ENCODE data around the gene APOLD1.
A peak's percentile ranks its signal among the peaks of the same experiment; 100 is the strongest.

Gene APOLD1

GRCh38 chr12:12807970-12808702 lies 22.7 kb downstream of the APOLD1 start:
- DNase-seq (ENCODE audit: low read depth) = no peak
- H3K4me3 ChIP-seq (ENCODE audit: low read depth, low read length) = peak overlapping the region; percentile 20; the same call in 1 of the 2 replicates
- TF ChIP-seq, protein P1, sequence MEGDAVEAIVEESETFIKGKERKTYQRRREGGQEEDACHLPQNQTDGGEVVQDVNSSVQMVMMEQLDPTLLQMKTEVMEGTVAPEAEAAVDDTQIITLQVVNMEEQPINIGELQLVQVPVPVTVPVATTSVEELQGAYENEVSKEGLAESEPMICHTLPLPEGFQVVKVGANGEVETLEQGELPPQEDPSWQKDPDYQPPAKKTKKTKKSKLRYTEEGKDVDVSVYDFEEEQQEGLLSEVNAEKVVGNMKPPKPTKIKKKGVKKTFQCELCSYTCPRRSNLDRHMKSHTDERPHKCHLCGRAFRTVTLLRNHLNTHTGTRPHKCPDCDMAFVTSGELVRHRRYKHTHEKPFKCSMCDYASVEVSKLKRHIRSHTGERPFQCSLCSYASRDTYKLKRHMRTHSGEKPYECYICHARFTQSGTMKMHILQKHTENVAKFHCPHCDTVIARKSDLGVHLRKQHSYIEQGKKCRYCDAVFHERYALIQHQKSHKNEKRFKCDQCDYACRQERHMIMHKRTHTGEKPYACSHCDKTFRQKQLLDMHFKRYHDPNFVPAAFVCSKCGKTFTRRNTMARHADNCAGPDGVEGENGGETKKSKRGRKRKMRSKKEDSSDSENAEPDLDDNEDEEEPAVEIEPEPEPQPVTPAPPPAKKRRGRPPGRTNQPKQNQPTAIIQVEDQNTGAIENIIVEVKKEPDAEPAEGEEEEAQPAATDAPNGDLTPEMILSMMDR (IDR thresholded peaks at IDR 0.05; ENCODE audit: low read depth, low read length, missing control alignments) = no peak

DNA sequence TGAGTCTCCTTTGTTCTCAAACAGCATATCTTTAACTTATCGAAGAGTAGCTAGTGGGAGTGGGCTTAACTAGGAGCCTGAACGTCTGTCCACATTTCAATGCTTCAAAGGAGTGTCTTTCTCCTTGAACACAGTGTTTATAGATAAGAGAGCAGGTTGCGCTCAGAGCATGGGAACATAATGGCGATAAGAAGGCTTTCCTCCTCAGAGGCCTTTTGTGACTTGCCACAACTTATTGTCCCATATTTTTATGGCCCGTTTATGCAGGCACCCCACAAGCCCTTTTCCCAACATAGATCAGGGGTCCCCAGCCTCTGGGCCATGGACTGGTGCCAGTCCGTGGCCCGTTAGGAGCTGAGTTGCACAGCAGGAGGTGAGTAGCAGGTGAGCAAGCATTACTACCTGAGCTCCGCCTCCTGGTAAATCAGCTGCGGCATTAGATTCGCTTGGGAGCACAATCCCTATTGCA lies 25.1 kb downstream of the APOLD1 start:
- no peak for DNase-seq (ENCODE audit: low read depth)
- TF ChIP-seq, protein P1 (IDR thresholded peaks at IDR 0.05; ENCODE audit: low read depth, low read length, missing control alignments) = no peak

DNA sequence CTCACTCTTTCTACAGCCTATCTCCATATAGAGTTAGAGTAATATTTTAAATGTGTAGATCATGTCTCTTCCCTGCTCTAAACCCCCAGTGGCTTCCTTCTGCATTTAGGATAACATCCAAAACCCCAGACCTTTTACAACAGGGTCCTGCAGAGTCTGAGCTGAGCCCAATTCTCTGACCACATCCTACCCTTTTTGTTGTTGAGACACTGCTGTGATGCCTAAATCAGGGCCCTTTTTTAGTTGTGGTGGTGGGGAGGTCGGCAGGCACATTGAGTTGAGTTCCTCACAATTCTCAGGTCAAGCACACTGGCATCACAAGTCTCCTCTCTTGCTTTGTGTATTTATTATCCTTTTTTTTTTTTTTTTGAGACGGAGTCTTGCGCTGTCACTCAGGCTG lies 25.9 kb downstream of the APOLD1 start:
- TF ChIP-seq, protein P1 (IDR thresholded peaks at IDR 0.05; ENCODE audit: low read depth, low read length, missing control alignments) = no peak
- no peak overlapping the region for H3K4me3 ChIP-seq (ENCODE audit: low read depth, low read length)
- no peak for DNase-seq (ENCODE audit: low read depth)

More for the DNA sequence above, 25.1 kb downstream of the APOLD1 start:
- H3K4me3 ChIP-seq (ENCODE audit: low read depth, low read length) = no peak overlapping the region

- TF ChIP-seq, protein P1 (IDR thresholded peaks at IDR 0.05; ENCODE audit: low read depth, low read length, missing control alignments) = no peak
- no peak overlapping the region for H3K4me3 ChIP-seq (ENCODE audit: low read depth, low read length)
Observed at GRCh38 chr12:12812174-12812573, 26.7 kb downstream of the APOLD1 start.

GRCh38 chr12:12812618-12813119 lies 27.2 kb downstream of the APOLD1 start:
- TF ChIP-seq, protein P1 (IDR thresholded peaks at IDR 0.05; ENCODE audit: low read depth, low read length, missing control alignments) = no peak
- no peak for DNase-seq (ENCODE audit: low read depth)
- H3K4me3 ChIP-seq (ENCODE audit: low read depth, low read length) = no peak overlapping the region

More at GRCh38 chr12:12812174-12812573, 26.7 kb downstream of the APOLD1 start:
- no peak for DNase-seq (ENCODE audit: low read depth)

- peak; percentile 77 for DNase-seq (ENCODE audit: low read depth)
- TF ChIP-seq, protein P1 (IDR thresholded peaks at IDR 0.05; ENCODE audit: low read depth, low read length, missing control alignments) = peak; percentile 95
- H3K4me3 ChIP-seq (ENCODE audit: low read depth, low read length) = peak within 1 kb of the TSS; percentile 76
Observed at GRCh38 chr12:12813120-12814101, 28.0 kb downstream of the APOLD1 start, which contains the start of gene DDX47. Gene DDX47 (plus strand): TSS chr12:12813346. CDS start chr12:12813368, 22 bp downstream.

Measured in GM12864 (cell line).